ENCODE results near the gene PRKG1.

GRCh38 chr10:51215951-51216834 is 141.9 kb downstream of the PRKG1 start:
- no peak for TF ChIP-seq CTCF (conservative IDR thresholded peaks at IDR 0.05 in 1 of 2, IDR thresholded peaks at IDR 0.05 in 1 of 2; ENCODE audit: low read depth in 1 of 2, low read length in 2 of 2)
- TF ChIP-seq EZH2 (IDR thresholded peaks at IDR 0.05; ENCODE audit: low read length, missing control alignments), result no peak
